Right renal pelvis (tissue), 4 donors: ENCODE data around the gene SV2C. TPM values are rescaled to one million over a fixed set of nuclear protein-coding genes. Genes with fewer than 3 reads are reported as not detected.

ENCODE experiments used
- DNase-seq, 4 donors: peaks; one replicate each; pipeline ENCODE4 v3.0.0-alpha.2; 2013; ENCODE audit warnings: low read depth in 4 of 4, low spot score in 3 of 4, missing footprints in 1 of 4
- polyA plus RNA-seq, 4 donors: library from polyadenylated mRNA; unstranded; fragments of 120-200 nt; gene quantifications; one replicate each; pipeline ENCODE4 v1.2.1, GENCODE V29; 2013; ENCODE audit not compliant: insufficient read length in 4 of 4

SV2C gene
- polyA plus RNA-seq, 4 donors: 0.07 to 0.35 (median 0.20) TPM

DNA sequence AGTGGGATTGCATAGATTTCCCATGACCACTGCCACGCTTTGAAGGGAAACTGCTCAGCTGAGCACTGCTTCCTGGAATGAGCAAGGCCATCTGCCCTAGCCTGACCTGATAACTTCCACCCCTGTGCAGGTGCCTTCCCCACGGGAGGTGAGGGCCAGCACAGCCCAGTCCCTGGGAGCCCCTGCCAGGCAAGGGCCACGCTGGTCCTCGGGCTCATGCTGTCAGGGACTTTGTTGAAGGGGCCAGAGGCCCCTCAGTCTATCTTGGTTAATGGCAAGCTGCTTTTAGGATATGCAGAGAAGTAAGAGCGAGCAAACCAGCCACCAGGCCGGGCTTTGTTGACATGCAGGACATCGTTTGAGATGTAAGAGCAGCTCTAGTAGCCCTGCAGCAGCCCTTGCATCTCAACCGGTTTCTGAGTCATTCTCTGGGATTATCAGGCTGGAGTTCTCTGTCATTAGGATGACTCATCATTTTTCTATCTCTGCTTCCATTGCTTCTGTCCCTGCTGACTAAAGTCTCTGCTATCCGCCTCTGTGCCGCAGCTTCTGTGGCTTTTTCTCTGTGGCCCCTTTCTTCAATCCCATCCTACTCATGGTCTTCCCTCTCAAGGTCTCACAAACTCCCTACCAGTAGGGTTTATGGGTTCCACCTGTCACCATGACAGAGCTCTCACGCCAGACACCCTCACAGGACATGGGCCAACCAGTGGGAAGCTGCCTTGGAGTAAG lies 289.3 kb downstream of the SV2C start:
- DNase-seq: no peak

DNA sequence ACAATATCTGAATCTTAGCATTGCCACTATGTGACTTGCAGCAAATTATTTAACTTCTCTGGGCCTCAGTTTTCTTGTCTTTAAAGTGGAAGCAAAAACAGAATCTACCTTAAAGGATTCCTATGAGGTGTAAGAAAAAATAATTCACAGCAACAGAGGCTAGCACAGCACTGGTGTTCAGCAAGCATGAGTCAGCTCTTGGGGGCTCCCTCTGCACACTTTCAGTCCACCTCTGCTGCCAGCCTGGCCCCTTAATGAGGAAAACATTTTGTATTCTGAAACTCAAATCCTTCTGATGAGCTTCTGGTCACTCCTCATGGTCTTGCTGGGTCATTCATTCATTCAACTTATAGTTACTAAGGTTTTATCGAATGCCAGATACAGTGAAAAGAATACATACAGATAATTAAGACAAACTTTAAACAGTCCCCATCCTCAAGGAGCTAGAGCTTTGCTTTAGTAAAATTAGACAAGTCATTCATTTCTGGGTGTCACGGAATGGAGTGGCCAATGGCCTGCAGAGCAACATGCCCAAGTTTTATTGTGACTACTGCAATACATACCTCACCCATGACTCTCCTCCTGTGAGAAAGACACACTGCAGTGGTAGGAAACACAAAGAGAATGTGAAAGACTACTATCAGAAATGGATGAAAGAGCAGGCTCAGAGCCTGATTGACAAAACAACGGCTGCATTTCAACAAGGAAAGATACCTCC lies 293.1 kb downstream of the SV2C start:
- DNase-seq: no peak

DNA sequence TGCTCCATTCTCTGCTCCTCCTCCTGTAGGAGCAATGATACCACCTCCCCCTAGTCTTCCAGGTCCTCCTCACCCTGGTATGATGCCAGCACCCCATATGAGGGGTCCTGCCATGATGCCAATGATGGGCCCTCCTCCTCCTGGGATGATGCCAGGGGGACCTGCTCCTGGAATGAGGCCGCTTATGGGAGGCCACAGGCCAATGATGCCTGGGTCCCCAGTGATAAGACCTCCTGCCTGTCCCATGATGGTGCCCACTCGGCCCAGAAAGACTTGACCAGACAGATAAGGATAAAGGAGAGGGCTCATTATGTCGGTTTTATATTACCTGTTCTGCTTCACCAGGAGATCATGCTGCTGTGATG lies 293.7 kb downstream of the SV2C start:
- DNase-seq: no peak

DNA sequence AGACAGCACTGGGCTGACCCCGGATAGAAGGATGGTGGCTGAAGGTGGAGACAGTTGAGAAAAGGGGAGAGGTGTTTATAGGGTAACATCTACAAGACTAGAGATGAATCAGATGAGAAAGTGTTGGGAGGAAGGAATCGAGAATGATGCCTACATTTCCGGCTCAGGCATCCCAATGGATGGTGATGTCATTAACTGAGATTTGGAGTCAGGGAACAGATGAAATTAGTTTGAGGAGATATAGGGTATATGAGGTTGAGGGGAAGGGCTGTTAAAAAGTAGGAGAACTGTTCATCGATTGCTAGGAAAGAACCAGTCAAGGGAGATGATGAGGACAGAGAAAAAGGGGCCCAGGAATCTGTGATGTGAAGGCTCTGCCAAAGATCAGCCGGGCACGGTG lies 295.2 kb downstream of the SV2C start:
- DNase-seq: no peak

DNA sequence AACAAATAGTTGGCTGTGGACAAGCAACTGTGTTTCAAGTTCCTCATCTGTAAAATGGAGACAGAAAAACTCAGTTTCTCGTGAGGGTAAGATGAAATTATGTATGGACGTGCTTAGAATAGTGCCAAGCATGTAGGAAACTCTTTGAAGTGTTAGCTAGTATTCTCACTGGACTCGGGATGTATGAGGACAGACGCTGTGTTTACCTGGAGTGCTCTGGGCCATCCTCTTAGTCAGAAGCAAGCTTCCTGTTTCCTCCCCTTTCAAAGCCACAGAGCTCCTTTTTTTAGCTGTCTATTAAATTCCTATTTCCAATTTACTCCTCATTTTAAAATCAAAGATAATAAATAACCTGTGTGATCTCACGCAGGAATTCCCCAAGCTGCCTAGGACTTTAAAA lies 296.1 kb downstream of the SV2C start:
- no peak for DNase-seq

DNA sequence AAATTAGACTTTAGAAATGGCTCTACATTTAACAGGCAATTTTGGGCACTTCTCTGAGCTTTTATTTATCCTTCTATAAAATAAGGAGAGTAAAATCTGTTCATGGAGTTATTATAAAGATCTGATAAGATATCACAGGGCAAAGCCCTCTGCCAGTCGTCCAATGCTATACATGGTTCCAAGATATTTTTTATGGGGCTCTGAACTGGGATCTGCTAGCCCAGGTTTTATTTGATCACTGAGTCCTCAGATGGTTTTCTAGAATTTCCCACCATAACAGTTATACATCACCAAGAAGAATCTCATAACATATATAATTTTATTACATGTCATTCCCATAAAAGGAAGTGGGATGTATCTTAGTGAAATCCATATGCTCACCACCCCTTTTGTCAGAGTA lies 296.7 kb downstream of the SV2C start:
- no peak for DNase-seq

DNA sequence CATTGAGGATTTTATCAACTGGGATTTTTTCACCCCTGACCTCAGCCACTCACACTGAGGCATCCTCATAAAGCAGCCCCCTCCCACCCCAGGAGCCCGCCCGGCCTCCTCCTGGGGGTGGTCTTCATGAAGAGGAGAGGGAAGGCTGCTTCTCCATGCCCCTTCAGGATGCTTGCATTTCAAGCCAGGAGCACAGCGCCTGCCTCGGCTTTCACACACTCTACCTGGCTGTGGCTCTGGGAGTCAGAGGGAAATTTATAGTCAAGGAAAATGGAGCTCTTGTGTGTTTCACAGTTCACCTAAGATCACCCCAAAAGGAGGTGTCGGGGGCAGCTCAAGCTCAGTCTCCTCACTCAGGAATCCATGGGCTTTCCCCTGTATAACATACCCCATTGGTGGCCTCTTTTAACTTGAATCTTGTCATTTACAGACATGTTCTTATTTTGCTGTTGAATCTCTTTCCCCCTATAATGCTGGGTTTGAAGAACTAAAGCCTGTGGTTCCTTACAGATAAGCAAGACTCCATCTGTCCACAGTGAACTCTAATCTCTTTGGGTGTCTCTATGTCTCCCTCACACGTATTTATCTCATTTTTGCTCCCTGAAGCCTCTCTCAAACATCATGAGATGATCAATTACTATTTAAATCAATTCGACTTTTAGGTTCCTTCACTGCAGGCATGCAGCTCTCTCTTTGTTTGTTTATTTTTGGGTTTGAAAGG lies 297.3 kb downstream of the SV2C start:
- DNase-seq: no peak

DNA sequence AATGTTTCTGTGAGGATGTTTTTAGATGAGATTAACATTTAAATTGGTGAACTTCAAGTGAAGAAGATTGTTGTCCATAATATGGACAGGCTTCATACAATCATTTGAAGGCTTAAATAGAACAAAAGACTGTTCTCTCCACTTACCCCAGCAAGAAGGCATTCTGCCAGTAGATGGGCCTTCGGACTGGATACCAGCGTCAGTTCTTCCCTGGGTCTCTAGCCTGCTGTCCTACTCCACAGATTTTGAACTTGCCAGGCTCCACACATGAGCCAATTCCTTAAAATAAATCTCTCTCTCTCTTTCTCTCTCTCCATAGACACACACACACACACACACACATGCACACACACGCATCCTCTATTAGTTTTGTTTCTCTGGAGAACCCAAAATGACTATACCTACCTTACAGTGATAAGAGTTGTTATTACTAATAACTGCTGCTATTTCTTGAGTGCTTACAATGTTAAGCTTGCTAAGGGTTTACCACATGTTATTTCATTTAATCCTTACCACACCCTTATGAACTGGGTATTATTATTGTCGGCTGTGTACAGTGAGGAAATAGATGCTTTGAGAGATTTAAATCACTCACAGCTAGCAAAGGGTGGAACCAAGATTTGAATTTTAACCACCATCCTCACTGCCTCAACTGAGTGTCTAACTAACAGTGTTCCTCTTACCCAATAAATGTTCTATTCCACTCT lies 300.1 kb downstream of the SV2C start:
- DNase-seq: no peak

DNA sequence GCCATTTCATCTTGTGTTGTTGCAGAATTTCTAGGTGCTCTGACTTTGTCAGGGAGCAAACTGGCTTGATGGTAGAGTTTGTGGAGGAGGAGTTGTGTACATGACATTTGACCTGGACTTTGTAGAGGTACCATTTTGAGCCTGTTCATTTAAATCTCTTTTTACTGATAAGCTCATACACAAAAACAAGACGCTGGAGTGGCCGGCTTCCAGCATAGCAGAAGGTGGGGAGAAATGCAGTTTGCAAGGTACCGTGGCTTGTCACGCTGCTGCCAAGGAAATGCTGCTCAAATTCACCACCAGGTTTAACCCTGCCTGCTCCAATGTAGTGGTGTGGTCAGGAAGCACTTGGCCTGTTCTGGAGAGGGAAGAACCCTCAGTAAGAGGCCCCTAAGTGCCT lies 301.0 kb downstream of the SV2C start:
- no peak for DNase-seq

DNA sequence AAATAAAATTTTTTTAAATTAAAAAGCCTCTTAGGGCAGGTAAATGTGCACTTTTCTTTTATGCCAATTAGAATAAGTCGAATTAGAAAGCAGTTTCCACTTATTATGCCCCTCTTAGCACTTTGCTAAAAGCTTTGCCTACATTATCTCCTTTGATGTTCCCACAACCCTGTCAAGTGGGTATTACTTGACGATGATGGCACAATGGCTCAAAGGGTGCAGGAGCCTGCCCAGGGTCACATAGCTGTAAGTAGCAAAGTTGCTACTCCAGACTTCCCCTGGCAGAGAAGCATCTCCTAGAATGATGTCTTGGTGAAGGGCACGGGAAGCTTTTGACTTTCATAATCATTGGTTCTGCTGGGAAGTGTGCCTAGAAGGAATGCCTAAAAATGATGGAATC lies 301.5 kb downstream of the SV2C start:
- DNase-seq: no peak

DNA sequence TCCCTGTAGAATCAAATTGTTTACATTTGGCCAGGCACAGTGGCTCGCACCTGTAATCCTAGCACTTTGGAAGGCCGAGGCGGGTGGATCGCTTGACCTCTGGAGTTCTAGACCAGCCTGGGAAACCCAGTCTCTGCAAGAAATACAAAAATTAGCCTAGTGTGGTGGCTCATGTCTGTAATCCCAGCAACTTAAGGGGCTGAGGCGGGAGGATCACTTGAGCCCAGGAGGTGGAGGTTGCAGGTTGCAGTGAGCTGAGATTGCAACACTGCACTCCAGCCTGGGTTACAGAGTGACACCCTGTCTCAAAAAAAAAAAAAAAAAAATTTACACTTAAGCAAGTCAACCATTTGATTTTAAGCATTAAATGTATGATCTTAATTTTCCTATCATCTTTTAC lies 302.4 kb downstream of the SV2C start:
- no peak for DNase-seq

DNA sequence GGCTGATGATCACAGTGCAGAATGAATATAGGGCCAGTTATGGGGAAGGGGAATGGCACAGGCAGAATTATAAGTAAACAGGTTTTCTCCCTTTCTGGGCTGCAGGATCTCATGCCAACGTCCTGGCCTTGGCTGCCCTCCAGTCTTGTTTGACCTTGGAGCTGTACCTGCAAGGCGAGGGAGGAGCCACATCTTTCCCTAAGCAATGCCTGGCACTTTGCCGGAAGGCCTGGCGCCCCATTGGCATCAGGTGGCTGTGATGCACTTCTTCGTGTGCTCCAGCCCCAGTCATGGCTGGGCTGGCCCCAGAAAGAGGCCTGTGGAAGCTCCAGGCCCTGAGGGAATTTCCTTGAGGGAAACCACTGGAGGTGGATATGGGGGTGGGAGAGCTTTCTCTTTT lies 303.2 kb downstream of the SV2C start:
- no peak for DNase-seq

DNA sequence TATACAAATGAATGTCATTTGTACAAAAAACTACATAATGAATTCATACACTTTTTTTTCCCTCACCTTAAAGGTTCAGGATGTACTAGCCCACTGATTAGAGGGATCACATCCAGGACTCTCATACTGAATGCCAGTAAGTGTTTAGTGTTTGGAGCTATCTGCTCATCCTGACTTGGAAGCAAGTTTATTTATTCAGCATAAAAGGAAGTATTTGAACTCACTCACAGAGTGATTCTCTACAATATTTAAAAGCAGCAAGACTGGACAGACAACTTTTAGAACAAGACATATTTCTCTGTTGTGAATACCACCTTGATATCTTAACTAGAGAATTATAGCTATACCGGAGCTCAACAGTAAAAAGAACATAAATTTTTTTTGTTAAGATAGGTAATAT lies 305.1 kb downstream of the SV2C start:
- DNase-seq: no peak

DNA sequence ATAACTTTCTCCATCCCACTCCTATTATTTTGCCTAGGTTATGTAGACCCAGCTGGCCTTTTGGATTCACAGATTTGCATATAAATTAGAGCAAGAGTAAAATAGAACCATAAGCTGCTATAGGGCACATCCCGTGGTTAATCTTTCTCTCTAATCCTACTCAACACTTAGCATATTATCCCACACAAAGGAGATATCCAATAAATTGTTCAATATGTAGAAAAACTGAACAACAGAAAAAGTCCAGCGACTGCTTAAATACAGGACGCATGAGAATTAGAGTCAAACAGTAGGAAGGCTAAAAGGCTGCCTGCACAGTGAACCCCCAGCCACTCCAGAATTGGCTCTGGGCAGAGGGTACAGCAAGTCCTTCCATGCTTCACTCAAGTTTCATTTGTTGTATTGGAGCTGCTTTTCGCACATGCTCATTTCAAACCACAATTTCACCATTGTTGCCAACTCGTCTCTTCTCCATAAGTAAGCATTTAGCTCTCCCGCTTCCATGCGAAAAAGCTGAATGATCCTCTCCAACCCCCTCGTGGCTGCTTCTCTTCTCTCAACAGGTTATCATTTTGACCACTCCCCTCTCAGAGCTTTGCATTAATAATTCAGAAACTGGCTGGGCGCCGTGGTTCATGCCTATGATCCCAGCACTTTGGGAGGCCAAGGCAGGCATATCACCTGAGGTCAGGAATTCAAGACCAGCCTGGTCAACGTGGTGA lies 305.8 kb downstream of the SV2C start:
- DNase-seq: no peak

DNA sequence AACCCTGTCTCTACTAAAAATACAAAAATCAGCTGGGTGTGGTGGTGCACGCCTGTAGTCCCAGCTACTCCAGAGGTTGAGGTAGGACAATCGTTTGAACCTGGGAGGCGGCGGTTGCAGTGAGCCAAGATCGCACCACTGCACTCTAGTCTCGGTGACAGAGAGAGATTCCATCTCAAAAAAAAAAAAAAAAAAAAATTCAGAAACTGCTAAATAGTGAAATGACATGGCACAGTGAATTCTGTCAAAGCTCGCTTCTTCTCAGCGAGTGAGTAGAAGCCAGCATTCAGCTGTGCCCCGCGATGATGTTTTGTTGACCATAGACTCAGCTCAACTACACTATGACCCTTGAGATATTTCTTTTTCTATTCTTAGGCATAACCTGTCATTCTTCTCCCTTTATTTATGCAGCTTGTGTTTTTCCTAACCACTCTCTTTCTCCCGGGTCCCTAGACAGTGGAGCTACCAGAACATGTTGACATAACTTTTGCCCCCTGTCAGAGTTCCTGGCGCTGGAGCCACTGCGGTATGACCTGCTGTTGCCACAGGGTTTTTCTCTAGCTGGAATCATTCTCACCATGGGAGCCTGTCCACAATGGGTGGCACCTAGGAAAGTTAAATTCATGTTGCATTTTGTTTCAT lies 306.5 kb downstream of the SV2C start:
- no peak for DNase-seq

DNA sequence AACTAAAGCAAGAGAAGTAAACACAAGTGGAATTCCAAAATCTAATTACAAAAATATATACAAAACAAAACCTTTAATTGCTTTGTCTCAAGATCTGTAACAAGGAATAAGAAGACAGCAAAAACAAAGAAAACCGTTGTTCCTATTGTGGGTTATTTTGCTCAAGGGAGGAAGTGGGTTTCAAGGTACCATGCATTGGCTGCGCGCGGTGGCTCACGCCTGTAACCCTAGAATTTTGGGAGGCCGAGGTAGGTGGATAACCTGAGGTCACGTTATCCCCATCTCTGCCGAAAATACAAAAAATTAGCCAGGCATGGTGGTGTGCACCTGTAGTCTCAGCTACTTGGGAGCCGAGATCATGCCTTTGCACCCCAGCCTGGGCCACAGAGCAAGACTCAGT lies 307.8 kb downstream of the SV2C start:
- DNase-seq: no peak

DNA sequence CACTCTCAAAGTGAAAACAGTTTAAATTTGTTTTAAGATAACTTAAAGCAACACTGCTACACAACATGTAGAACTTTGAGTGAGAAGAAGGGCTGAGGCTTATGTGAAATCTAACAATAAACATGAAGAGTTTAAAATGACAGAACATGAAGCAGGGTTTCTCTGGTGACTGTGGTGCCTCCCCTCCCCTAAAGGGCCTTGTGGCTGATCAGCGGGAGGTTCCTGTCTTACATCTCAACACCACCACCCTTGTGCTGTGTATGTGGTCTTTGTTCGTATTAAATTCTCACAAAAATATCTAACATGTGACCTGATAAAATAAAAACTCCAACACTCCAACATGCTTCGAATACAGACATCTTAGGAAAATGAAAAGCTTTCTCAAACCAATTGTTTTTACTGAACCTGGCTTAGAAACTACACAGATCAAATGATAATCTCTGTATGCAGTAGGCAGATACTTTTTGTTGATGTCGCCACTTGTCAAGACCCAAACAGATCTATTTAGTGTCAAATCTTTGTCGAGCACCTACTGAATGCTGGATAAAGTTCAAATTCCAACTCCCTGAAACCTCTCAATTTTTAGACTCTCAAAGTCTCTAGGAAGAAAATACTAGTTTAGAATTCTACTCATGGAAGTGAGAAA lies 310.0 kb downstream of the SV2C start:
- no peak for DNase-seq

DNA sequence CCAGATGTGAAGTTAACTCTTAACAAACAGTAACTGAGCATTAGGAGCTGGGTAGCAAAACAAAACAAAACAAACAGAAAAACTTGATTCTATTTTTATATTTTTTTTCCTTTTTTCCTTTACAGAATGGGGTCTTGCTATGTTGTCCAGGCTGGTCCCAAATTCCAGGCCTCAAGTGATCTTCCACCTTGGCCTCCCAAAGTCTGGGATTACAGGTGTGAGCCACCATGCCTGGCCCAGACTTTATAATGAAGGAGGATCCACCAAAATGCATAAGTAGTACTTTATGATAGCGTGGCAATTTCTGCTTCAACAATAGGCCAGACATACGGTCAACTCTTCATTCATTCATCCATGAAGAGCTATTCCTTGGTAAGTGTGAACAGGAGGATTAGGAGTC lies 314.0 kb downstream of the SV2C start:
- no peak for DNase-seq

DNA sequence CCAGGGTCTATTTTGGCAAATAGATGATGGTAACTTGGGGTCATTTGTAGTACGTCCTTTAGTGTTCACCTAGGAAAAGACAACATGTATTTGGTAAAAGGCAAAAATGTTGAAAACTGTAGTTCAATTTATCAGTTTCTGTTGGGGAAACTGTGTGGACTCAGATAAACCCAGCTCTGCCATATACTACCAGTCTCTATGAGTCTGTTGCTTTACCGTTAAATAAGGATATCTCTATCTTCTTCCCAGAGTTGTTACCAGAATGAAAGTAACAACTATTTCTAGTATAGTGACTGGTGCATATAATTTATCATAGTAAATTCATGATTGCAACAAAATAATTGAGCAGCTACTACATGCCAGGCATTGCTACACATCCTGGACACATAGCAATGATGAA lies 316.1 kb downstream of the SV2C start:
- no peak for DNase-seq

DNA sequence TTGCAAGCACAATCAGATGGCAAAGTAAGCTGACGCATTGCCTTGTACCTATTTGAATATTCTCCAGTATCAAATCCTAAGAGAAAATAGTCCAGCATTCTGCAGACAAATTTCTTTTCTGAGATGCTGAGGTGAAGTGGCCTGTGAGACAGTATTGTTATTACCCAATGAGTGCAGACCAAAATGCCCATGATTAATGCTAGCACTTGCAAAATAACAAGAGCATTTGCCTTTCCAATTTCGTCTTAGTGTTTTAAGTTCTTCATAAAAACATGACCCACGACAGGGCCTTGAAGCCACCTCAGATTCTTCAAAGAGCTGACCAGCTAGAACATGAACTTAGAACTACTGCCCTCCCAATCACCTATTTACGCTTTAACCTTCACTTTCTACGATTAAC lies 317.3 kb downstream of the SV2C start:
- DNase-seq: no peak
